Ishikawa (cell line): Measurements from ENCODE around the gene PCGF2.

Source experiments
- CEBPB ChIP-seq: IDR thresholded peaks from 2 replicates; pipeline ENCODE4 v1.6.1; 2012
- CREB1 ChIP-seq: IDR thresholded peaks from 2 replicates; pipeline ENCODE4 v1.6.1; 2012; ENCODE audit warnings: low read depth
- EGR1 ChIP-seq: IDR thresholded peaks from 2 replicates; pipeline ENCODE4 v1.6.1; 2012
- EP300 ChIP-seq: IDR thresholded peaks from 2 replicates; pipeline ENCODE4 v1.6.1; 2012; ENCODE audit warnings: borderline replicate concordance
- FOXM1 ChIP-seq: IDR thresholded peaks from 2 replicates; pipeline ENCODE4 v1.6.1; 2012; ENCODE audit warnings: low read depth, borderline replicate concordance
- NFIC ChIP-seq: IDR thresholded peaks from 2 replicates; pipeline ENCODE4 v1.6.1; 2012
- RAD21 ChIP-seq: IDR thresholded peaks from 2 replicates; pipeline ENCODE4 v1.6.1; 2012; ENCODE audit warnings: low read depth
- TAF1 ChIP-seq: IDR thresholded peaks from 2 replicates; pipeline ENCODE4 v1.6.1; 2012; ENCODE audit warnings: low read depth, mild to moderate bottlenecking
- TCF12 ChIP-seq: IDR thresholded peaks from 2 replicates; pipeline ENCODE4 v1.6.1; 2012; ENCODE audit warnings: low read depth
- TEAD4 ChIP-seq: IDR thresholded peaks from 2 replicates; pipeline ENCODE4 v1.6.1; 2012
- USF1 ChIP-seq: IDR thresholded peaks from 2 replicates; pipeline ENCODE4 v1.6.1; 2012
- YY1 ChIP-seq: IDR thresholded peaks from 2 replicates; pipeline ENCODE4 v1.6.1; 2012; ENCODE audit warnings: low read depth
- ZBTB7A ChIP-seq: IDR thresholded peaks from 2 replicates; pipeline ENCODE4 v1.6.1; 2012; ENCODE audit warnings: low read depth
- TF ChIP-seq, protein P1 (sequence below): IDR thresholded peaks from 2 replicates; pipeline ENCODE4 v1.6.1; 2012
- TF ChIP-seq, protein P2 (sequence below): IDR thresholded peaks from 2 replicates; pipeline ENCODE4 v1.6.1; 2012; ENCODE audit warnings: low read depth, mild to moderate bottlenecking

PCGF2 gene

GRCh38 chr17:38751144-38751807, 3.1 kb upstream of the PCGF2 start:
- TF ChIP-seq TAF1 (no peak), EGR1 (no peak), RAD21 (no peak)
- TF ChIP-seq, protein P1, sequence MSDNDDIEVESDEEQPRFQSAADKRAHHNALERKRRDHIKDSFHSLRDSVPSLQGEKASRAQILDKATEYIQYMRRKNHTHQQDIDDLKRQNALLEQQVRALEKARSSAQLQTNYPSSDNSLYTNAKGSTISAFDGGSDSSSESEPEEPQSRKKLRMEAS = no peak

- TF ChIP-seq EP300 (no peak), RAD21 (no peak), USF1 (no peak), FOXM1 (no peak), NFIC (no peak)
Measured at GRCh38 chr17:38750312-38751121, 2.4 kb upstream of the PCGF2 start.

DNA sequence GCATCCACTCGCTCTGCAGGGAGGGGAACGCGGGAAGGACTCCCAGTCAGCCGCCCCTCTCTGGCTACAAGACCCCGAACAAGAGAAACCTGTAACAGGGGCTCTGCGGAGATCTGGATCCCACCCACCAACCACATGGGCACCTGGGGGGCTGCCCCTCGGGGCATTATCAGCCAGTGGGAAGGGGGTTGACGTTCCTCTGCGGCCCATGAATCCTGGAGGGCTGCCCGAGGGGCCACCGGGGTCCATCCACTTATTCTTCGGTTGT, 1.8 kb upstream of the PCGF2 start:
- TF ChIP-seq USF1 = no peak
- TF ChIP-seq CREB1 = no peak
- no peak for TF ChIP-seq FOXM1
- no peak for TF ChIP-seq TCF12
- TF ChIP-seq CEBPB = no peak
- TF ChIP-seq YY1 = no peak
- no peak for TF ChIP-seq NFIC
- no peak for TF ChIP-seq TEAD4
- no peak for TF ChIP-seq EP300
- no peak for TF ChIP-seq EGR1
- TF ChIP-seq, protein P2, sequence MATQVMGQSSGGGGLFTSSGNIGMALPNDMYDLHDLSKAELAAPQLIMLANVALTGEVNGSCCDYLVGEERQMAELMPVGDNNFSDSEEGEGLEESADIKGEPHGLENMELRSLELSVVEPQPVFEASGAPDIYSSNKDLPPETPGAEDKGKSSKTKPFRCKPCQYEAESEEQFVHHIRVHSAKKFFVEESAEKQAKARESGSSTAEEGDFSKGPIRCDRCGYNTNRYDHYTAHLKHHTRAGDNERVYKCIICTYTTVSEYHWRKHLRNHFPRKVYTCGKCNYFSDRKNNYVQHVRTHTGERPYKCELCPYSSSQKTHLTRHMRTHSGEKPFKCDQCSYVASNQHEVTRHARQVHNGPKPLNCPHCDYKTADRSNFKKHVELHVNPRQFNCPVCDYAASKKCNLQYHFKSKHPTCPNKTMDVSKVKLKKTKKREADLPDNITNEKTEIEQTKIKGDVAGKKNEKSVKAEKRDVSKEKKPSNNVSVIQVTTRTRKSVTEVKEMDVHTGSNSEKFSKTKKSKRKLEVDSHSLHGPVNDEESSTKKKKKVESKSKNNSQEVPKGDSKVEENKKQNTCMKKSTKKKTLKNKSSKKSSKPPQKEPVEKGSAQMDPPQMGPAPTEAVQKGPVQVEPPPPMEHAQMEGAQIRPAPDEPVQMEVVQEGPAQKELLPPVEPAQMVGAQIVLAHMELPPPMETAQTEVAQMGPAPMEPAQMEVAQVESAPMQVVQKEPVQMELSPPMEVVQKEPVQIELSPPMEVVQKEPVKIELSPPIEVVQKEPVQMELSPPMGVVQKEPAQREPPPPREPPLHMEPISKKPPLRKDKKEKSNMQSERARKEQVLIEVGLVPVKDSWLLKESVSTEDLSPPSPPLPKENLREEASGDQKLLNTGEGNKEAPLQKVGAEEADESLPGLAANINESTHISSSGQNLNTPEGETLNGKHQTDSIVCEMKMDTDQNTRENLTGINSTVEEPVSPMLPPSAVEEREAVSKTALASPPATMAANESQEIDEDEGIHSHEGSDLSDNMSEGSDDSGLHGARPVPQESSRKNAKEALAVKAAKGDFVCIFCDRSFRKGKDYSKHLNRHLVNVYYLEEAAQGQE = no peak

GRCh38 chr17:38749223-38750043, 1.3 kb upstream of the PCGF2 start:
- TF ChIP-seq FOXM1 (no peak), TAF1 (peak; percentile 71; the same call in 1 of the 2 replicates), TEAD4 (no peak), YY1 (peak; percentile 69), NFIC (peak; percentile 39), EP300 (peak; percentile 44; the same call in 1 of the 2 replicates), USF1 (peak; percentile 81), TCF12 (peak; percentile 54; the same call in 1 of the 2 replicates), RAD21 (no peak), ZBTB7A (peak; percentile 82), CREB1 (no peak), CEBPB (no peak), EGR1 (peak; percentile 76)
- TF ChIP-seq, protein P2 = no peak
- TF ChIP-seq, protein P1 = no peak; the same call in none of the 2 replicates

- TF ChIP-seq TEAD4 (no peak), EGR1 (0 out of 2 replicates have a peak, but pooled peaks have one; percentile 21), CEBPB (no peak), RAD21 (no peak), TAF1 (no peak; the same call in 1 of the 2 replicates), EP300 (no peak), ZBTB7A (peak; percentile 75), YY1 (0 out of 2 replicates have a peak, but pooled peaks have one; percentile 0), TCF12 (no peak)
- TF ChIP-seq, protein P2 = no peak
- TF ChIP-seq, protein P1 = no peak
Measured at GRCh38 chr17:38748892-38749222, 721 bp upstream of the PCGF2 start.
